Tibial nerve (tissue), 4 donors: Measurements from ENCODE around the gene MMP8.
A peak's percentile ranks its signal among the peaks of the same experiment; 100 is the strongest.

ENCODE experiments used
- CTCF ChIP-seq, 5 experiments: fragments of 200-600 bp in 3 of 5; fragments of 450-650 bp in 2 of 5; sonication (generic) in 3 of 5; IDR thresholded peaks; one replicate each; pipeline ENCODE4 v1.5.1; 2016 to 2019; ENCODE audit warnings: antibody characterized with exemption in 5 of 5, mild to moderate bottlenecking in 3 of 5, moderate library complexity in 2 of 5
- EP300 ChIP-seq, 2 donors: sonication (generic); formaldehyde crosslinking; IDR thresholded peaks; one replicate each; pipeline ENCODE4 v1.6.1; 2017; ENCODE audit warnings: antibody characterized with exemption in 2 of 2, mild to moderate bottlenecking in 1 of 2
- POLR2A ChIP-seq, 2 donors: fragments of 450-650 bp; IDR thresholded peaks; one replicate each; pipeline ENCODE4 v1.6.1; 2017; ENCODE audit warnings: antibody characterized with exemption in 2 of 2, mild to moderate bottlenecking in 2 of 2, moderate library complexity in 2 of 2

GRCh38 chr11:102666331-102666957, 58.3 kb downstream of the MMP8 start:
- TF ChIP-seq CTCF (IDR thresholded peaks at IDR 0.05) = peak; percentile 73 to 82 (median 79)
- TF ChIP-seq POLR2A (IDR thresholded peaks at IDR 0.05) = no peak
- TF ChIP-seq EP300 (IDR thresholded peaks at IDR 0.05) = no peak
